Thoracic aorta (tissue), 2 donors: ENCODE data around the gene OVOL3. TPM values are rescaled to one million over a fixed set of nuclear protein-coding genes. Genes with fewer than 3 reads are reported as not detected.

Experiments
- ATAC-seq: fragments of 150-250 bp; one replicate; pipeline ENCODE4 v1.8.0; 2017; ENCODE audit warnings: low read depth; ENCODE audit not compliant: insufficient number of reproducible peaks, low FRiP score
- DNase-seq: peaks from one replicate; pipeline ENCODE4 v3.0.0-alpha.2; 2020; ENCODE audit warnings: low spot score
- H3K27ac ChIP-seq, 2 donors: fragments of 200-600 bp; sonication (generic); 1 replicate in 1 of 2; 2 replicates in 1 of 2; pipeline ENCODE4 v1.5.1; 2016; ENCODE audit warnings: mild to moderate bottlenecking in 2 of 2, moderate library complexity in 2 of 2
- H3K27me3 ChIP-seq: fragments of 200-600 bp; sonication (generic); replicated peaks from 2 replicates; pipeline ENCODE4 v1.6.0; 2016; ENCODE audit warnings: mild to moderate bottlenecking; ENCODE audit not compliant: insufficient read depth
- H3K36me3 ChIP-seq: fragments of 200-600 bp; sonication (generic); one replicate; pipeline ENCODE4 v1.5.1; 2016
- H3K4me1 ChIP-seq, 2 donors: fragments of 200-600 bp; sonication (generic); 1 replicate in 1 of 2; 2 replicates in 1 of 2; pipeline versions ENCODE4 v1.5.1 to v1.6.0; 2016; ENCODE audit warnings: low read depth in 2 of 2, mild to moderate bottlenecking in 1 of 2; ENCODE audit not compliant: control insufficient read depth in 1 of 2
- H3K4me3 ChIP-seq: fragments of 200-600 bp; sonication (generic); 2 replicates; pipeline ENCODE4 v1.5.1; 2016; ENCODE audit warnings: mild to moderate bottlenecking
- H3K9me3 ChIP-seq: fragments of 200-600 bp; sonication (generic); 2 replicates; pipeline ENCODE4 v1.5.1; 2016
- CTCF ChIP-seq: fragments of 200-600 bp; sonication (generic); IDR thresholded peaks from one replicate; pipeline ENCODE4 v1.5.1; 2019; ENCODE audit warnings: antibody characterized with exemption
- total RNA-seq, 2 donors: library from RNA; depleted of rRNA; stranded (reverse); fragments of >200 nt; gene quantifications; one replicate each; pipeline versions ENCODE4 v1.1.0 to v1.2.3, GENCODE V29; 2016

The OVOL3 gene
- total RNA-seq, 2 donors from 2014 or later, result not detected

- no peak for ATAC-seq
- TF ChIP-seq CTCF, result no peak
- no peak for DNase-seq
Observed at GRCh38 chr19:36160821-36161596, 50.1 kb downstream of the OVOL3 start.

More at GRCh38 chr19:36160821-36161596, 50.1 kb downstream of the OVOL3 start:
- Histone ChIP-seq H3K4me1 (no peaks in the 10 kb centered on the region), H3K27ac (no peak overlapping the region), H3K36me3 (peaks cover 3% of the 10 kb centered on the region), H3K27me3 (no peaks in the 10 kb centered on the region), H3K9me3 (no peaks in the 10 kb centered on the region), H3K4me3 (no peak overlapping the region)

Other genes starting within 250 kb of the OVOL3 start
- 10 to 100 TPM; 28.1 to 47.2 TPM for gene APLP1, start 242.6 kb upstream of the OVOL3 start, total RNA-seq
- gene NFKBID, start 210.6 kb upstream of the OVOL3 start, total RNA-seq, result 10 to 100 TPM in 1 of 2 donors, 1 to 10 TPM in 1; 5.4 to 32.6 TPM
- 10 to 100 TPM in 1 of 2 donors, 1 to 10 TPM in 1; 4.5 to 13.2 TPM for gene HCST, start 208.6 kb upstream of the OVOL3 start, total RNA-seq
- gene TYROBP, start 202.8 kb upstream of the OVOL3 start, total RNA-seq, result 100 to 1,000 TPM; 155 to 247 TPM
- 10 to 100 TPM; 14.3 to 26.7 TPM for gene LRFN3, start 174.8 kb upstream of the OVOL3 start, total RNA-seq
- gene SDHAF1, start 116.0 kb upstream of the OVOL3 start, total RNA-seq, result 10 to 100 TPM; 43.0 to 70.5 TPM
- gene SYNE4, start 102.3 kb upstream of the OVOL3 start, total RNA-seq, result 1 to 10 TPM in 1 of 2 donors, under 1 TPM in 1; 0.92 to 2.4 TPM
- 10 to 100 TPM; 19.8 to 55.8 TPM for gene ALKBH6, start 96.9 kb upstream of the OVOL3 start, total RNA-seq
- 10 to 100 TPM; 21.3 to 29.0 TPM for gene CLIP3, start 78.3 kb upstream of the OVOL3 start, total RNA-seq
- gene THAP8, start 56.9 kb upstream of the OVOL3 start, total RNA-seq, result 1 to 10 TPM; 6.4 to 6.6 TPM
- 1 to 10 TPM in 1 of 2 donors, under 1 TPM in 1; 0.99 to 1.2 TPM for gene WDR62, start 56.2 kb upstream of the OVOL3 start, total RNA-seq
- 10 to 100 TPM; 22.1 to 32.6 TPM for gene POLR2I, start 3.7 kb downstream of the OVOL3 start, total RNA-seq
- gene TBCB, start 4.3 kb downstream of the OVOL3 start, total RNA-seq, result 100 to 1,000 TPM; 158 to 260 TPM
- gene CAPNS1, start 28.9 kb downstream of the OVOL3 start, total RNA-seq, result 100 to 1,000 TPM; 161 to 220 TPM
- 10 to 100 TPM in 1 of 2 donors, 1 to 10 TPM in 1; 6.3 to 41.0 TPM for gene COX7A1, start 41.3 kb downstream of the OVOL3 start, total RNA-seq
- 1 to 10 TPM; 1.9 to 6.6 TPM for gene ZNF565, start 103.5 kb downstream of the OVOL3 start, total RNA-seq
- gene ZNF146, start 104.0 kb downstream of the OVOL3 start, total RNA-seq, result 10 to 100 TPM; 37.8 to 71.1 TPM